GM10266 (cell line): ENCODE measurements around the gene BCL2L1.

Experiments
- DNase-seq: peaks from one replicate; pipeline ENCODE4 v3.0.0; 2012; ENCODE audit errors: extremely low spot score
- CTCF ChIP-seq: IDR thresholded peaks from 2 replicates; pipeline ENCODE4 v1.5.1; 2012; ENCODE audit warnings: mild to moderate bottlenecking, low read depth; ENCODE audit not compliant: control insufficient read depth, insufficient read depth; ENCODE audit errors: missing control alignments

The BCL2L1 gene

DNA sequence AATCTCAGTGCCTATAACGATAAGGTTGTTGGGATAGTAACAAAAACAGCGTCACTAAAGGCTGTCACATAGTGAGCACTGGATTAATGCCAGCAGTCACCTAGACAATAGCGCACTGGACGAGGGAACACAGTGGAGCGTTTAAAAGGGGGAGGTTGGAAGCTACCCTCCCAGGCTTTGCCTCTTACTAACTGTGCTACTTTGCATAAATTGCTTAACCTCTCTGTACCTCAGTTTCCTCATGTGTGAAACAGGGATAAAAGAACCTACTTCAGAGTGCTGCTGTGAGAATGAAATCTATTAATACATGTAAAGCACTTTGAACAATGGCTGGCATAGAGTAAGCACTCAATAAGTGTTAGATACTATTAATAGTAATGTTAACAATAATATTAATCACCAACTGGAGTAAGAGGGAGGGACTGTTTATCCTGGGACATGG, 10.5 kb downstream of the BCL2L1 start:
- no peak for DNase-seq
- no peak for TF ChIP-seq CTCF

DNA sequence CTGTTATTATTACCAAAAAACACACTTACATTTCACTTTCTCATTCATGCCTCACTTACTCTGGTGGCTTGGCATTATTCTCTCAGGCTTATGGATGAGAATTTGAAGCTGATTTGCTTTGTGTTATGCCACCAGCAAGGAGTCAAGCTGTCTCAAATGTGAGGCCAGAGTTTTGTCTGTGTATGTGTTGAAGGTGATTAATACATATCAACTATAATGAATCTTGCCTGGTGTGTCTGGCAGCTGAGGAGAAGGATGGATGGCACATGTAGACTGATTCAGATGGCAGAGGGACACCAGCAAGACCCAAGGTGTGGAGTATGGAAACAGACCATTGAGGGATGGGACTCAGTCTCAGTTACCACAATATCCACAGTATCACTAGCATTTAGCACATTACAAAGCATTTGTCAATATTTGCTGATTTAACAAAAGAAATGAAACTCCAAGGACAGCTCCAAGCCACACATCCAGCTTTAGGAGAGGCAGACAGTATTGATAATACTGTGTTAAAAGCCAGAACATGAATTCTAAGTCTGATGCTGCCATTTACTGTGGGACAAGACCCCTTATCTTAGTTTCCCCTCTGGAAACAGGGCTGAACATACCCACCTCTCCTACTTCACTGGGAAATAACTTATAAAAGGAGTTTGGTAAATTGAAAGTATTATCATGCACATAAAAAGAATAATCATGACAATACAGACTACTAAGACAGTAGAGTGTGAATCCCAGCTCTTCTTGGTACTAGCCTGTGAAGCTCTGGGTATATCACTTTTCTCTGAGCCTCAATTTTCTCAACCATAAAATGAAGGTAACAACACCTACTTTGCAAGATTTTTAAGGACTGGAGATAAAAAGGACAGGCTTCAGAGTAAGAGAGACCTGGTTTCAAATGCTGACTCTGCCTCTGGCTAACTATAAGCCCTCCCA, 11.2 kb downstream of the BCL2L1 start:
- no peak for DNase-seq
- no peak for TF ChIP-seq CTCF

DNA sequence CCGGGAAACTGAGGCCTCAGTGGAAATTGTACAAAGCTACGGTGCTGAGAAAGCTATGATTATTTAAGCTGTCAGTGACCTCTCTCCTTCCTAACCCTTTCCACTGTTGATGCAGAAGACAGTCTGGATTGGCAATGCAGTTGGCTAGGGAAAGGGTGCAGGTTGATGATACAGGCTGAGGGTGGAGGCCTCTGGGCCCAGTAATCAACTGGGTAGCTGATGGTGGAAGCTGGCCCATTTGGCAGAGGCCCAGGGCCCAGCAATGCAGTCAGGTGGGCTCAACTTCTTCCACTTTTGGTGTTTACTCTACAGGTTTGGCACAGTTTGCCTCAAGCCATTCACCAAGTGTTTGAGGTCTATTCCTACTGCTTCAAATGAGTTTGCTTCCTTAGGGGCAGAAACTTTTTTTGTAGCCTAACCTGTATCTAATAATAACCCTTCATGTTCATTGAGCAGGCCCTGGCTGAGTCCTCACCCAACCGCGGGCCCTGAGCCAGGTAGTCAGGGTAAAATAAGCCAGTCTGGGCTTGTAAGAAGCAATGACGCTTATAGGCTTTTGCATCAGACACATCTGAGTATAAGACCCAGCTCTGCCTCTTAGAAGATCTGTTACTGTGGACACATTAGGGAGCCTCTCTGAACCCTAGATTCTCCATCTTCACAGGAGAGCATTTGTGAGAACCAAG, 12.1 kb downstream of the BCL2L1 start:
- no peak for DNase-seq
- TF ChIP-seq CTCF: no peak

DNA sequence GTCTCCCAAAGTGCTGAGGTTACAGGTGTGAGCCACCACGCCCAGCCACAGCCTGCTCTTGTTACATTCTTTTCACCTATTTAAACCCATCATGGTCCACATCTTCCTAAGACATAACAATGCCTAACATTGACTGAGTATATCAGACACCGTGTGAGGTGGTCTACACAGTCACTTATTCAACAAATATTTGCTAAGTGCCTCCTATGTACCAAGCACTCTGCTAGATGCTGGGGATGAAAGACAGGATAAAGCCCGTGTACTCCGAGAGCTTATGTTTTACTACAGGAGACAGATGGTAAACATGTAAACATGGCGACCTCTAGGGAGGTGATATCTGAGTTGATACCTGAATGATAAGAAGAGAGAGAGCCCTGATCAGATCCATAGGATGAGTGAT, 12.7 kb downstream of the BCL2L1 start:
- DNase-seq: no peak
- TF ChIP-seq CTCF: no peak

DNA sequence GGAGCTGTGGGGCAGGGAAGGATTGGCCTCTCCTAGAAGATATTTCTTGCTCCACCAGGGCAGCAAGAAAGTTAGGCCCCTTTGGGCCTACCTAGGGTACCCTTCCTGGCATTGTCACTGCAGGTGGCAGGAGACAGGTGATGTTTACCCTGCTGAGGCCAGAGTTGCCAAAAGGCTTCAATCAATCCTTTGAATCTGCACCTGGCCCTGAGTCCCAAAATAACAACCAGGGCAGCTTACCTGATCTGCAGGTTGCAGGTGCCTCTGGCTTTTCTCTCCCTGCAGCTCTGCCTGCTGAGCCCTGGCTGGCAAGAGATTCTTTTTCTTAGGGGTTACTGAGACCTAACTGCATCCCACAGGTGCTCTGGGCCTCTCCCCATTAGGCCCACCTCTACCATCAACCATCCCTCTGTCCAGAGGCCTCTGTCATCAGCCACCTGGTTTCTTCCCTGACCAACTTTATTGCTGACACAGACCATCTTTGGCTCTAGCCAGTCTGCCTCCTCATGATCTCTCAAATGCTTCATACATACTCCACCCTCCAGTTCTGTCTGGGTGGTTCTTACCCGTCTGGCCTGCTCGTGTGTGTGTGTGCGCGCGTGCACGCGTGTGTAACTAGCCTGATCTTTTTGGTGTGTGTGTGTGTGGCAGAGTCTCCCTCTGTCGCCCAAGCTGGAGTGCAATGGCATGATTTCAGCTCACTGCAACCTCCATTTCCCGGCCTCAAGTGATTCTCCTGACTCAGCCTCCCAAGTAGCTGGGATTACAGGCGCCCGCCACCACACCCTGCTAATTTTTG, 13.7 kb downstream of the BCL2L1 start:
- TF ChIP-seq CTCF: no peak
- no peak for DNase-seq

GRCh38 chr20:31707994-31708735, 14.5 kb downstream of the BCL2L1 start:
- TF ChIP-seq CTCF: no peak
- no peak for DNase-seq
